ENCODE measurements around the gene MAPK12. TPM values are rescaled to one million over a fixed set of nuclear protein-coding genes. Genes with fewer than 3 reads are reported as not detected.

MAPK12 gene
- total RNA-seq (1 to 10 TPM; 1.2 to 1.3 TPM), total RNA-seq (0.07 to 12.0 (median 0.77) reads per million in 172 experiments)
- 0.58 TPM for polyA plus RNA-seq (2013, experiment 1 of 2)
- 1.2 TPM for polyA plus RNA-seq (2013, experiment 2 of 2)

DNA sequence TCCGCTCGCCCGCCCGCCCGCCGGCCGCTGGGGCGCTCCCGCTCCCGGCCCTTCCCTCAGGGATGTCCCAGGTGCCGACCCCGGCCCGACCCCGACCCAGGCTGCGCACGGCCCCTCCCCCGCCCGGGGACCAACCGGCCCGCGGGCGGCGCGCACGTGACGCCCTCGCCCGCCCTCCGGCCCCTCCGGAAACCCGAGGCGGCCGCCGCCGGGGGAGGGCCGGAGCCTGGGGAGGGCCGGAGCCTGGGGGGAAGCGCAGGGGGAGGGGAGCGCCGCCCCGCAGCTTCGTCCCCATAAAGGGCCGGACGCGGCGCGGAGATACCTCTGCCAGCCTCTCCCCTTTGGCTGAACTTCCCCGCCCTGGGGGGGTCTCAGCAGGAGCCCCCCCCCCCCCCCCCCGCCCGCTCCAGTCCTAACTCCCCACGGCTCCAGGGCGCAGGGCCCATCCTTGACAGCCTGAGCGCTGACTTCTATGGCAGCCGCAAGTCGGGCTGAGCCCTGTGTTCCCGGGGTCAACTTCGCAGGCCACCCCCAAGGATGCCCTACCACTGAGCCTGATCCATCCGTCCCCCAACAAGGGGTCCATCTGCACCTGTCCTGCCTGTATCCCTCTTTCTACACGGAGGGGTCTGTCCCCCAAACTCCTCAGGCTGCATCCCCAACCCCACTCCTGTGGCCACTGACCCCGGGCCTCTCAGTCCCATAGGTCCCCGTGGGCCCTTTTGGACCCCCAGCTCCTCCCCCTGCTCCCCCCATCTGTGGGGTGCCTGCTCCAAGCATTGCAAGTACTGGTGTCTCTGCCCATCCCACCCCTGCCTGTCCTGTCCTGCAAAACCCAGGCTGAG is at the start of gene MAPK12:
Gene MAPK12 (minus strand): TSS at position 69 of the 845 bp plus-strand sequence. CDS start 174 bp downstream, outside the sequence.
- Mint-ChIP-seq H3K4me3 (peak within 1 kb of the TSS; percentile 60), H3K27ac (no peak within 1 kb of the TSS), H3K9me3 (no peaks in the 10 kb centered on the region), H3K27me3 (peaks cover 24% of the 10 kb centered on the region), H3K4me1 (ENCODE audit: low read depth) (peaks cover 7% of the 10 kb centered on the region), H3K36me3 (ENCODE audit: low read depth) (no peaks in the 10 kb centered on the region)
- Histone ChIP-seq H3K36me3 (ENCODE audit: insufficient read depth, low read length) (no peaks in the 10 kb centered on the region), H3K4me1 (ENCODE audit: insufficient read depth, low read length) (peaks cover 22% of the 10 kb centered on the region), H3K9me3 (ENCODE audit: control insufficient read depth in 1 of 2, insufficient read depth in 1 of 2, low read length in 2 of 2) (peaks cover 0 to 23% of the 10 kb centered on the region in 2 experiments), H3K27ac (ENCODE audit: low read depth in 1 of 2, low read length in 2 of 2) (no peak within 1 kb of the TSS), H3K27me3 (ENCODE audit: control insufficient read depth in 1 of 2, insufficient read depth in 2 of 2, low read length in 2 of 2) (peaks cover 23 to 29% of the 10 kb centered on the region in 2 experiments), H3K4me3 (ENCODE audit: low read length) (no peak within 1 kb of the TSS)
- DNase-seq (no peak), ATAC-seq (ENCODE audit: poor library complexity) (no peak)
- intact Hi-C loops (cut with DNase I, micrococcal nuclease), result no loop called here
- TF ChIP-seq CTCF (IDR thresholded peaks at IDR 0.05), result no peak
- ChIA-PET CTCF (interaction anchor here (1.5 kb wide), 1 partner anchor 81 kb away, joined by 3 read pairs; no protein-coding TSS in a partner anchor), POLR2A (interaction anchor here (1.0 kb wide), 1 partner anchor 11 kb away, joined by 3 read pairs; no protein-coding TSS in a partner anchor)

DNA sequence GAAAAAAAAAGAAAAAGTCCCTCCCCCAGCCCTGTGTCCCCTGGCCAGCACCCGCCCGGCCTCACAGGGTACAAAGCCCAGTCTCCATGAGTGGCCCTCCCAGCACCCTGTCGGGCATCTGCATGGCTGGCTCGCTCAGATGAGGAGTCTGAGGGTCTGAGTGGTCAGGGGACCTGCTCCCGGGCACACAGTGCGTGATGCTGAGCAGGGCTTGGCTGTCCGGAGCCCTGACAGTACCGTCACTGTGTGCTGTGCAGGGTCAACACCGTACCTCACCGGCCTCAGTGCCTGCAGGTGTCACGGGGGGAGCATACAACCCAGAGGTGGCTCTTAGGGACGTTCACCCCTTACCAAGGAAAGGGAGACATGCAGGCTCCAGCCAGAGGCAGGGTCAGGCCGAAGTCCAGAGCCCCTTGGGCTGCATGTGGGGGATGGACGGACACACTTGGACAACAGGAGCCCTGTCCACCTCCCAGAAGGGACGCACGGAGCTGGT is 49.5 kb upstream of the MAPK12 start:
- H3K36me3 ChIP-seq (ENCODE audit: insufficient read depth, low read length), result peaks cover 2% of the 10 kb centered on the region
- peaks cover 0 to 3% of the 10 kb centered on the region in 2 experiments for H3K9me3 ChIP-seq (ENCODE audit: control insufficient read depth in 1 of 2, insufficient read depth in 1 of 2, low read length in 2 of 2)
- POLR2A ChIA-PET, result no interaction called here
- no peak for ATAC-seq (ENCODE audit: poor library complexity)
- Mint-ChIP-seq H3K4me1 (ENCODE audit: low read depth) (peaks cover 16% of the 10 kb centered on the region), H3K9me3 (no peaks in the 10 kb centered on the region), H3K27ac (no peak overlapping the region), H3K4me3 (no peak overlapping the region), H3K27me3 (peaks cover 9% of the 10 kb centered on the region), H3K36me3 (ENCODE audit: low read depth) (no peaks in the 10 kb centered on the region)
- H3K27me3 ChIP-seq (ENCODE audit: control insufficient read depth in 1 of 2, insufficient read depth in 2 of 2, low read length in 2 of 2), result peaks cover 8 to 20% of the 10 kb centered on the region in 2 experiments
- peaks cover 38% of the 10 kb centered on the region for H3K4me1 ChIP-seq (ENCODE audit: insufficient read depth, low read length)
- no peak for DNase-seq
- H3K4me3 ChIP-seq (ENCODE audit: low read length), result no peak overlapping the region
- intact Hi-C loops (cut with DNase I, micrococcal nuclease), result no loop called here
- TF ChIP-seq CTCF (IDR thresholded peaks at IDR 0.05), result no peak
- CTCF ChIA-PET, result no interaction called here
- H3K27ac ChIP-seq (ENCODE audit: low read depth in 1 of 2, low read length in 2 of 2), result no peak overlapping the region

DNA sequence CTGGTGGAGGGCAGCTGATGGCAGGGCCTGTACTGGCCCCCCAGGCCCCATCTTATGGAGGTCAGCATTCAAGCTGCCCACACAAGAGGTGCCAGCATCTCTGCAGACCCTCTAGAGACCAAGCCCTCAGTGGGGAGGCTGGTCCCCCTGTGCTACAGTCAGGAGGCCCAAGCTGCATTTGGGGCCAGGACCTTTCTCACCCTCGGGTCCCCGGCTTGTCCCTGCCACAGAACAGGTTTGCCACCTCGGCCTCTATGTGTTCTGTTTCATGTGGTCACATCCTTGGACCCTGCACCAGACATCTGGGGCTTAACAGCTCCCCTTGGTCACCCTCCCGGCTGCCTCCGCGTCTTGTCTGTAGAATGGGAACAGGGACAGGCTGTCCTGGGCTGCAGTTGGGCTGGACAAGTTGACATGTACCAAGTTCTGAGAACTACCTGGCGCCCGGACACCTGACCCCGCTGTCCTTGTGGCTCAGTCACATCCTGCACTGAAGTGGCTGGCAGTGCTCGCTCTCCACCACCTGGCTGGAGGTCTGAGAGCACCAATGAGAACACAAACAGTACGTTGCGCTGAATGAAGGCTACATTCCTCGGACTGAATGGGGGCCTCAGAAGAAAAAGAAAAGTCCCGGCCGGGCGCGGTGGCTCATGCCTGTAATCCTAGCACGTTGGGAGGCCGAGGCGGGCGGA is 48.7 kb upstream of the MAPK12 start:
- no peak overlapping the region for H3K4me3 ChIP-seq (ENCODE audit: low read length)
- no peak for ATAC-seq (ENCODE audit: poor library complexity)
- H3K4me1 ChIP-seq (ENCODE audit: insufficient read depth, low read length), result peaks cover 38% of the 10 kb centered on the region
- ChIA-PET CTCF (no interaction called here), POLR2A (no interaction called here)
- H3K27me3 ChIP-seq (ENCODE audit: control insufficient read depth in 1 of 2, insufficient read depth in 2 of 2, low read length in 2 of 2), result peaks cover 15 to 28% of the 10 kb centered on the region in 2 experiments
- peaks cover 2% of the 10 kb centered on the region for H3K36me3 ChIP-seq (ENCODE audit: insufficient read depth, low read length)
- DNase-seq, result no peak
- no peak for TF ChIP-seq CTCF (IDR thresholded peaks at IDR 0.05)
- intact Hi-C loops (cut with DNase I, micrococcal nuclease), result no loop called here
- no peak overlapping the region for H3K27ac ChIP-seq (ENCODE audit: low read depth in 1 of 2, low read length in 2 of 2)
- Mint-ChIP-seq H3K9me3 (no peaks in the 10 kb centered on the region), H3K4me1 (ENCODE audit: low read depth) (peaks cover 12% of the 10 kb centered on the region), H3K4me3 (peak overlapping the region; percentile 38), H3K27me3 (peaks cover 12% of the 10 kb centered on the region), H3K27ac (no peak overlapping the region), H3K36me3 (ENCODE audit: low read depth) (no peaks in the 10 kb centered on the region)
- peaks cover 0 to 10% of the 10 kb centered on the region in 2 experiments for H3K9me3 ChIP-seq (ENCODE audit: control insufficient read depth in 1 of 2, insufficient read depth in 1 of 2, low read length in 2 of 2)
